ENCODE measurements around the gene DEDD. TPM values are rescaled to one million over a fixed set of nuclear protein-coding genes. Genes with fewer than 3 reads are reported as not detected.

The DEDD gene
- total and polyA plus RNA-seq, 2 of the 13 experiments (the other 11 are each of a cell fraction or from before 2014, with no cell fraction given), result 12.6 to 27.8 TPM

- H3K9ac ChIP-seq (ENCODE audit: insufficient read depth, low read depth, low read length), result peak overlapping the region; percentile 84
- H3K9me3 ChIP-seq (ENCODE audit: low read length), result no peaks in the 10 kb centered on the region
- in situ Hi-C loops (cut with HindIII; ENCODE audit: extremely low pct_ligation_motif_present, low pct_unique_long_range_greater_than_20kb), result no loop called here
- peak; percentile 9 for ATAC-seq
- peaks cover 19% of the 10 kb centered on the region for H3K4me1 ChIP-seq (ENCODE audit: insufficient read depth, low read length)
- intact Hi-C loops (cut with micrococcal nuclease; ENCODE audit: unreplicated experiment), result no loop called here
- peak overlapping the region; percentile 79 for H3K27ac ChIP-seq (ENCODE audit: extremely low read length, insufficient read depth, low read length)
- H3K79me2 ChIP-seq (ENCODE audit: insufficient read depth, low read length), result peaks cover 10% of the 10 kb centered on the region
- ChIA-PET CTCF (ENCODE audit: low intra/inter-chr PET ratio, low total read pairs) (interaction anchor here (1.5 kb wide), 1 partner anchor 11 kb away, joined by 4 read pairs; the partner anchor contains the start of gene PPOX), POLR2A (interaction anchor here (0.6 to 2.1 kb wide), 4 partner anchors 12 to 136 kb away, joined by 3 to 27 read pairs (median 4); partner anchors contain the start of genes NDUFS2, PPOX, SDHC and USF1)
- FAIRE-seq, result no peak
- H3K27me3 ChIP-seq (ENCODE audit: control insufficient read depth in 1 of 2, insufficient read depth in 2 of 2, low read length in 2 of 2), result no peaks in the 10 kb centered on the region; a peak in 1 of 5 replicates
- under 1% methylated on average over 9 of the region's 9 CpGs for WGBS (ENCODE audit: low lambda C conversion rate)
- H4K20me1 ChIP-seq (ENCODE audit: insufficient read depth, low read length), result no peaks in the 10 kb centered on the region
- peak overlapping the region; percentile 94 for H2AFZ ChIP-seq (ENCODE audit: low read length)
- BruUV-seq (replicated peaks), result no TSS peak
- no peak for DNase-seq (ENCODE audit: low spot score)
- H3K4me2 ChIP-seq (ENCODE audit: low read depth, low read length), result peak overlapping the region; percentile 97
- H3K4me3 ChIP-seq (replicated peaks in 1 of 3; ENCODE audit: insufficient read depth in 1 of 3, low read depth in 2 of 3, low read length in 3 of 3), result peak overlapping the region; percentile 83 to 92 (median 83)
- H3K36me3 ChIP-seq (replicated peaks in 1 of 2; ENCODE audit: control insufficient read depth in 1 of 2, insufficient read depth in 2 of 2, low read length in 2 of 2), result peaks cover 4 to 20% of the 10 kb centered on the region in 2 experiments
- TF ChIP-seq HOXD1 (CRISPR knock-in tag; IDR thresholded peaks at IDR 0.05), result no peak
- no peak for TF ChIP-seq ZBTB7A (CRISPR knock-in tag; IDR thresholded peaks at IDR 0.05)
- no peak for TF ChIP-seq ATRX (CRISPR knock-in tag; IDR thresholded peaks at IDR 0.05; ENCODE audit: borderline replicate concordance)
- TF ChIP-seq CHCHD3 (CRISPR knock-in tag; IDR thresholded peaks at IDR 0.05), result no peak
- TF ChIP-seq ZNF276 (CRISPR knock-in tag; IDR thresholded peaks at IDR 0.05; ENCODE audit: low read depth), result no peak
- peak; percentile 16; the same call in 1 of the 2 replicates for TF ChIP-seq PAWR (CRISPR knock-in tag; IDR thresholded peaks at IDR 0.05; ENCODE audit: borderline replicate concordance)
- no peak for TF ChIP-seq CEBPG (CRISPR knock-in tag; IDR thresholded peaks at IDR 0.05)
- TF ChIP-seq SATB2 (CRISPR knock-in tag; IDR thresholded peaks at IDR 0.05), result no peak
- TF ChIP-seq ZNF776 (CRISPR knock-in tag; IDR thresholded peaks at IDR 0.05), result no peak
- no peak for TF ChIP-seq GABPA (IDR thresholded peaks at IDR 0.05; ENCODE audit: low read depth, low read length)
- 0 out of 2 replicates have a peak, but pooled peaks have one; percentile 9 for TF ChIP-seq GABPA (CRISPR knock-in tag; IDR thresholded peaks at IDR 0.05; ENCODE audit: low read depth)
- TF ChIP-seq CENPX (CRISPR knock-in tag; IDR thresholded peaks at IDR 0.05), result no peak
- TF ChIP-seq ZNF512 (CRISPR knock-in tag; IDR thresholded peaks at IDR 0.05), result peak; percentile 68; the same call in 1 of the 2 replicates
- TF ChIP-seq HDAC1 (CRISPR knock-in tag; IDR thresholded peaks at IDR 0.05), result no peak
- TF ChIP-seq BRD4 (CRISPR knock-in tag; IDR thresholded peaks at IDR 0.05), result no peak
- no peak for TF ChIP-seq SIN3B (IDR thresholded peaks at IDR 0.05; ENCODE audit: low read length)
- TF ChIP-seq NAIF1 (CRISPR knock-in tag; IDR thresholded peaks at IDR 0.05; ENCODE audit: borderline replicate concordance), result peak; percentile 48; the same call in 1 of the 2 replicates
- no peak for TF ChIP-seq TERF1 (CRISPR knock-in tag; IDR thresholded peaks at IDR 0.05)
- TF ChIP-seq GATAD2A (CRISPR knock-in tag; IDR thresholded peaks at IDR 0.05), result no peak
- TF ChIP-seq KDM1A (CRISPR knock-in tag; IDR thresholded peaks at IDR 0.05), result no peak
- TF ChIP-seq ZNF567 (CRISPR knock-in tag; IDR thresholded peaks at IDR 0.05; ENCODE audit: borderline replicate concordance), result no peak
These were observed 45.4 kb upstream of the DEDD start for GRCh38 chr1:161177936-161178244.

All from HepG2 (cell line).